Measurements from ENCODE around the gene TLCD3B. TPM values are rescaled to one million over a fixed set of nuclear protein-coding genes. Genes with fewer than 3 reads are reported as not detected.

The TLCD3B gene
- polyA plus RNA-seq, 1 of the 3 experiments (the other 2 are of a cell fraction) = 3.8 TPM

- Histone ChIP-seq H3K36me3 (replicated peaks in 1 of 2; ENCODE audit: control insufficient read depth in 1 of 2, insufficient read depth in 2 of 2, low read length in 1 of 2) (no peaks in the 10 kb centered on the region), H3F3A (replicated peaks; ENCODE audit: insufficient read depth) (peaks cover 22% of the 10 kb centered on the region), H3K27me3 (ENCODE audit: insufficient read depth) (no peaks in the 10 kb centered on the region), H3K4me1 (ENCODE audit: control insufficient read depth in 1 of 2, insufficient read depth in 2 of 2, low read depth in 1 of 2, low read length in 1 of 2) (peaks cover 5% of the 10 kb centered on the region in 2 experiments; a peak in 2 of 4 replicates), H3K9me3 (no peaks in the 10 kb centered on the region), H3K9ac (no peak overlapping the region), H4K20me1 (ENCODE audit: insufficient read depth) (no peaks in the 10 kb centered on the region), H3K79me2 (ENCODE audit: insufficient read depth) (peaks cover 22% of the 10 kb centered on the region; the same call in 1 of the 2 replicates), H3K4me3 (ENCODE audit: low read depth in 2 of 2, low read length in 1 of 2) (no peak overlapping the region), H2AFZ (ENCODE audit: low read depth) (no peak overlapping the region), H3K4me2 (no peak overlapping the region), H3K27ac (ENCODE audit: low read depth in 2 of 2, low read length in 1 of 2) (no peak overlapping the region), H3K9me2 (no peaks in the 10 kb centered on the region)
- TF ChIP-seq MAX (IDR thresholded peaks at IDR 0.05; ENCODE audit: low read depth) (no peak), MEF2A (IDR thresholded peaks at IDR 0.05; ENCODE audit: borderline replicate concordance, low read depth) (no peak), MXI1 (IDR thresholded peaks at IDR 0.05; ENCODE audit: low read depth, low read length) (no peak), FOXJ3 (CRISPR knock-in tag; IDR thresholded peaks at IDR 0.05) (no peak), FOSL2 (IDR thresholded peaks at IDR 0.05; ENCODE audit: borderline replicate concordance, low read depth) (no peak), RCOR1 (IDR thresholded peaks at IDR 0.05; ENCODE audit: low read length) (no peak), FOXM1 (IDR thresholded peaks at IDR 0.05; ENCODE audit: low read depth) (no peak), ZBTB33 (IDR thresholded peaks at IDR 0.05; ENCODE audit: borderline replicate concordance, low read depth) (no peak), JUND (IDR thresholded peaks at IDR 0.05) (no peak), POLR2AphosphoS5 (IDR thresholded peaks at IDR 0.05; ENCODE audit: low read depth, low read length) (no peak), RFX5 (IDR thresholded peaks at IDR 0.05; ENCODE audit: low read length) (no peak), EP300 (IDR thresholded peaks at IDR 0.05; ENCODE audit: borderline replicate concordance in 1 of 2, low read depth in 1 of 2, low read length in 1 of 2) (no peak), PBX3 (IDR thresholded peaks at IDR 0.05) (no peak)
- no peak for DNase-seq
- POLR2A ChIA-PET = no interaction called here
- CTCF ChIA-PET = interaction anchor here (1.0 to 6.1 kb wide), 5 partner anchors 9 to 242 kb away, joined by 3 to 31 read pairs (median 4); partner anchors contain the start of genes TBX6 and TLCD3B
- 93% methylated on average over 8 of the region's 8 CpGs for WGBS (ENCODE audit: low lambda C conversion rate)
Observed at GRCh38 chr16:30049871-30050270, 18.8 kb upstream of the TLCD3B start.

GRCh38 chr16:30046588-30046987 lies 15.5 kb upstream of the TLCD3B start:
- ChIA-PET POLR2A (no interaction called here), CTCF (interaction anchor here (1.5 to 6.1 kb wide), 2 partner anchors 15 to 45 kb away, joined by 6 to 31 read pairs; partner anchors contain the start of genes TBX6 and TLCD3B)
- Histone ChIP-seq H3K36me3 (replicated peaks in 1 of 2; ENCODE audit: control insufficient read depth in 1 of 2, insufficient read depth in 2 of 2, low read length in 1 of 2) (no peaks in the 10 kb centered on the region), H3K4me3 (ENCODE audit: low read depth in 2 of 2, low read length in 1 of 2) (no peak overlapping the region), H3K79me2 (ENCODE audit: insufficient read depth) (no peaks in the 10 kb centered on the region), H2AFZ (ENCODE audit: low read depth) (no peak overlapping the region), H3F3A (replicated peaks; ENCODE audit: insufficient read depth) (peaks cover 6% of the 10 kb centered on the region), H3K4me2 (no peak overlapping the region), H3K9ac (no peak overlapping the region), H3K4me1 (ENCODE audit: control insufficient read depth in 1 of 2, insufficient read depth in 2 of 2, low read depth in 1 of 2, low read length in 1 of 2) (no peaks in the 10 kb centered on the region), H3K9me3 (no peaks in the 10 kb centered on the region), H4K20me1 (ENCODE audit: insufficient read depth) (no peaks in the 10 kb centered on the region), H3K27me3 (ENCODE audit: insufficient read depth) (no peaks in the 10 kb centered on the region), H3K27ac (ENCODE audit: low read depth in 2 of 2, low read length in 1 of 2) (no peak overlapping the region), H3K9me2 (no peaks in the 10 kb centered on the region)
- 100% methylated on average over 1 of the region's 1 CpG for WGBS (ENCODE audit: low lambda C conversion rate)
- DNase-seq = no peak
- TF ChIP-seq GABPA (IDR thresholded peaks at IDR 0.05; ENCODE audit: low read depth) (no peak), POLR2AphosphoS5 (IDR thresholded peaks at IDR 0.05; ENCODE audit: low read depth, low read length) (no peak), RXRA (IDR thresholded peaks at IDR 0.05; ENCODE audit: borderline replicate concordance, low read depth) (no peak), MAX (IDR thresholded peaks at IDR 0.05; ENCODE audit: low read depth) (no peak), TAF1 (IDR thresholded peaks at IDR 0.05; ENCODE audit: borderline replicate concordance, low read depth, low read length) (no peak), EZH2phosphoT487 (IDR thresholded peaks at IDR 0.05; ENCODE audit: borderline replicate concordance, low read depth) (no peak), ZBTB33 (IDR thresholded peaks at IDR 0.05; ENCODE audit: borderline replicate concordance, low read depth) (no peak)
